HG02852 (cell line): ENCODE measurements around the gene DUSP9.

Source experiments
- ATAC-seq: cut with Tn5 transposase; IDR thresholded peaks from one replicate; pipeline ENCODE4 v1.9.1; 2021; ENCODE audit warnings: mild to moderate bottlenecking, moderate library complexity; ENCODE audit not compliant: unreplicated experiment

The DUSP9 gene

DNA sequence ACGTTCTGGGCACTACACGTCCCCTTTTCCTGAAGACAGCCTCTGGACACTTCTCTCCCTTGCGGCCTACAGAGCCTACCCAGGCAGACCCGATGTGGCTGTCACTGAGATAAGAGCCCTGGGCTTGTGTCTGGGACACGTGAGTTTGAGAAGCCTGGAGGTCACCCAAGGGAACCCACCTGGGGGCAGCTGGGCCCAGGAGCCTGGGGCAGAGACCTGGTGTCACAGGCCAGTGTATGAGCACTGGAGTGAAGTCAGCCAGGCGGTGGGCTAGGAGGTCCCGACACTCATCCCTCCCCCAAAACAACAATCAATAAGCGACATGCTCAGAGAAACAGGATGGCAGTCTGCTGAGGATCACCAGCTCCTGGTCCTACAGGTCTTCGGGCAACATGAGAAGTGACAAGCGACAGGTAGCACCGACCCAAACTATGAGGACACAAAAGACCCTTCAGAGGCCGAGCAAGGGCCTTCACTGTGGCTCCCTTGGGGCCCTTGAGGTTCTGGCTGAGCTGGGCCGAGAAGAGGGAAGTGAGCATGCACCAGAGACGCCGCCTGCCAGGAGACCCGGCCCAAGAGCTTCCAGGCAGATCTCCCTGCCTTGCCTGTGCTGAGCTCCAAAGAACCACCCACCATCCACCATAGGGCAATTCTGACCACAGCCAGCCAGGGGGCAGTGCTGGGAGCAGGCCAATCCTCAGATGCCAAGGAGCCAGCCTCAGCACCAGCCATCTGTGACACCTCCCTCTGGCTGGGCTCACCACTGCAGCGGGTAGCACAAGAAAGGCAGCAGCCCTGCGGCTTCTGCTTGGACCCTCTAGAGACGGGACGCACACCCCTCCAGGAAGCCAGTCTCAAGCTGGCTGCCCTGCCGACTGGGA is 11.0 kb upstream of the DUSP9 start:
- ATAC-seq = no peak

DNA sequence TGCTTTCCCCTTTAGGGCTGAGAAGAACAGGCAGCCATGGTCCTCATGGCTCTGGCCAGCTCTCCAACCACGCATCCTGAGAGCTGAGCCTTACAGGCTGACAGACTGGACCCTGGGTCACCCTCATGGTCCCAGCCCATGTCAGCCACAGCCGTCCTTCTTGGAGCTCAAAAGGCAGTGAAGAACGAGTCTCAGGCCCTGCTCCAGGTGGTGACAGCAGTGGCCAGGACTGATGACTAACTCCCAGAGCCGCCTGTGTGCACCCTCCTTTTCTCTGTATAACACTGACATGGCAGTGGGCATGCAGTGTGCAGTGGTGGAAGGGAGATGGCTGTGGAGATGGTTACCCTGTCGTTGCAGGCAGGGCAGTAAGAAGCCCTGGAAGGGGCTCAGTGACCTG is 10.3 kb upstream of the DUSP9 start:
- ATAC-seq = no peak

DNA sequence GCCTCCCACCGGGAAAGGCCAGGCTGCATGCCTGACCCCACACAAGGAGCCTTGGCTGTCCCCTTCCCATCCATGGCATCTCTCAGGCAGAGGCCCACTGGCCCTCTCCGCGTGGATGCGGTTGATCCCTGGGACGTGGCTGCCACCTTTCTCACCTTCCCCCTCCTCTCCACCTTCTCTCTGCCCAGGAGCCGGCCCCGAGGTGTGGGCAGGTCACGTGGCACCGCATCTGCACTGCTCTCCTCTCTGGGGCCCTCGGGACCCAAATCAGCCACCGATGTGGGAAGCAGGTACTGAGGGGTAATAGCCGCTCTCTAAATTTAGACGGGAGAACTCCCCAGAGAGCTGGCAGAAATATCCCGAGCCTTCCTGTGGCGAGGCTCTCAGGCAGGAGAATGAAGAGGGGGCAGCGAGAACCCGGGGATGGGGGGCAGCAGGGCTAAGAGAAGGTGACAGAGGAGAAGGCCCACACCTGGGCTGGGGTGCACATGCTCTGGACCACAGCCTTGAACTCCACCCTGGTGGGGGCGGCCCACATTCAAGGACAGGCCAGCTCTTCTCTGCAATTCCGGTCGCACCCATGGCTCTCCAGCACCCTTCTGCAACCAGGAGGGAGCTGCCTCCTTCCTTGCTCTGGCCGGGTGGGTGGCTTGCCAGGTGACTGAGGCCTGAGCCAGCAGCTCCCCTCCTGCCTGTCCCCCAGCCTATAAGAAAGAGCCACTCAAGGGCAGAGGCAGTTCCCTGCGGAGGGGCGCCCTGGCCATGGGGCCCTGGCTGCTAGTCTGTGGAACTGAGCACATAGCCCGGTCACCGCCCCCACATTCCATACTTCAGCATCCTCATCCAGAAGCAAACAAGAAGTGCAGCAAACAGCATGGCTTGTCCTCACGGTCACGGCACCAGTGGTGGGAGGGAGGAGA is 9.6 kb upstream of the DUSP9 start:
- ATAC-seq = no peak

DNA sequence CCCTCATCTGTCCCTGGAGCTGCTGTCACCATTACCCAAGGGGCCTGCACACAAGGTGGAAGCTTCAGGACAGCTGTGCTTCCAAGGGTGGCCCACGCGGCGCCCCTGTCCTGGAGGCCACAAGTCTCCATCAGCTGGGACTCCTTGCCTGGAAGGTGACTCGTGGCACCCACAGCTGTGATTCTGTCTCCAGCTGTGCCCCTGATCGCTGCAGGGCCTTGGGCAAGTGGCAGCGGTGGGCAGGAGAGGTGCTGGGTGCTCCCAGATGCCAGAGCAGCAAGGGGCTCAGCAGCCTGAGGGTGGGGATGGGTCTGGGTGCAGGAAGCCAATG is 9.0 kb upstream of the DUSP9 start:
- ATAC-seq = no peak

DNA sequence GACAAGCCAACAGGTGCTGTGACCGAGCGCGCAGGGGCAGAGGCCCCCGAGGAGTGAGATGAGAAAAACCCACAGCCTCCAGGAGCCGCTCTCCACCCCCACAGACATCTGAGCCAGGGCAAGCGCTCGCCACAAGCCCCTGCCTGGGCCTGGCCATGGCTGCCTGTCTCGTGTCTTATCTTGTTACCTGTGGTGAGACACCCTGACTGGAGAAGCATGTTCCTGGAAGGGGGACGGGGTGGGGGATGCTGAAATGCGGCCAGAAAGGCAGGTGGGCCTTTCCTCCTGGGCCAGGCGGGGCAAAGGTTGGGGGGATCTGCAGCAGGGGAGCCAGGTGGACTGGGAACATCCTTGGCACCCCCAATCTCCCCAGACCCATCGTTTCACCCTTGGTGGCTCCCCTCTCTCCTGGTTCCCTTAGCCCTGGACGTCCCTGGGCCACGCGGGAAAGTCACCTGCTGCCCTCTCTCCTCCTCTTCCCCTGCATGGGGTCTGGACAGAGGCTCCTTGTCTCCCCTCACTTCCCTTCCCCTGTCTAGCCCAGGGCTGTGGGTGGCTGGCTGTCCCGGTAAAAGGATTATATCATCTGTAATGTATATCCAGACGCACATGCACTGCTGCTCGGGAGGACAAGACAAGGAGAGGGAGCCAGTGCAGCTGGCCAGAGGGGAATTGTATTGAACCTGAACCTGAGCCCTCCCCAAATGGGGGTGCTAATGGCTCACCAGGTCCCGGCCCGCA is 8.4 kb upstream of the DUSP9 start:
- ATAC-seq = no peak

DNA sequence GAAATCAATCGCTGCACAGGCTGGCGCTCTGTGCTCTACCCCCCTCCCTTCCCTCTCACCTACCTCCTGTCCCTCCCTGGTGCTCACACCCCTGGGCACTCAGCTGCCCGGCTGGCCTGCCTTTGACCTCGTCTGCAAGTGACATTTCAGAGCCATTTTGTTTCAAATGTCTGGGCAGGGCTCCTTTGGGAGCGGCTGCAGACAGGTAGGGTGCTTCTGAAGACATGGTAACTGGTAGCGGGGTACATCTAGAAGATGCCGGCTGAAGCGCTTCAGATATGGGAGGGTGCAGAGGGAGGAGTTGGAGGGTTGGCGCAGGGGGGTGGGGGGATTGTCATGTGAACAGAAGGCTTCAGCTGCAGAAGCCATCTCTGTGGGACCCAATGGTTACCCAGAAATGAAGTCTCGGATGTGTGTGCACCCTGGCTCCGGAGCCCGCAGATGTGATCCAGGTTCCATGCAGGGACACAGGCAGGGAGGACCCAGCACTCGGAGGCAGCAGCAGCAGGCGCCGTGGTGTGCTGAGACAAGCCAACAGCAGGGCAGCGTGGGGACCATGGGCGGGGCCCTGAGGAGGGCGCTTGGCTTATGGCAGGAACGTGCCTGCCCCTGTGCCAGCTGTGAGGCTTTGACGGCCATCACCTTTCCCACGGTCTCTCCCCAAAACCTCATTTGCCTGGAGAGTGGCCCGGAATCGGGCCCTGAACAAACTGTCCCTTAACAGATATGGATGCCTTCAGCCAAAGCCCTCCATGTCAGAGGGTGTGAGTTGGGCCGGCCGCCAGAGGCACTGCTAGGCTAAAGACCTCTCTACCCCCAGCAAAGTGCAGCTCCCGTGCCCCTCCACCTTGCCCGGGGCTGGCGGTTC is 7.6 kb upstream of the DUSP9 start:
- no peak for ATAC-seq

DNA sequence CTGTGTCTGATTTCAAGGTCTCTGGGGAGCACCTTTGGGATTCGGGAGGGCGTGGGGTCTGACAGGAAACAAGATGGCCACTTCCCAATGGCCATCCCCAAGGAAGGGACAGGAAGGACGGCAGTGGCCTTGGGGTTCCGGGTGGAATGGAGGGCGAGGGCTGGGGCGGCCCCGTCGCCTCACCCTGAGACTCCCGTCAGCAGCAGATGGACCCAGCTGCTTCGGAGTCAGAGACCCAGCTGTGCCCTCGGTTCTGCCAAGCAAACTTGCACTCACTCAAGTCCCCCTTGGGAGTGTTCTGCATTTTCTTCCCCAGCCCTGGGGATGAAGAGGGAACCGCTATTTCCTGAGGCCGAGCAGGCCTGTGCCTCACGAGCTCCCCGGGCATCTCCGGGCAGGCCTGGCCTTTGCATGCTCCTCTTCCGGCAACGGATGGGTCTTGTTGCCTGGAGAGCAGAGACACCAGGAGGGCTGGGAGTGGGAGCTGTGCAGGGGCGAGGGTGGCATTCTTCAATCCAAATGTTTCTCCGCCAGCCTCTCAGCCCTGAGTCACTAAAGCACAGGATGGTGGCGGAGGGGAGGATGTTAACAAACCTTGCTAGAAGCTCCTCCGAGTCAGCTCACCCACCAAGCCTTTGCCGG is 6.8 kb upstream of the DUSP9 start:
- no peak for ATAC-seq

DNA sequence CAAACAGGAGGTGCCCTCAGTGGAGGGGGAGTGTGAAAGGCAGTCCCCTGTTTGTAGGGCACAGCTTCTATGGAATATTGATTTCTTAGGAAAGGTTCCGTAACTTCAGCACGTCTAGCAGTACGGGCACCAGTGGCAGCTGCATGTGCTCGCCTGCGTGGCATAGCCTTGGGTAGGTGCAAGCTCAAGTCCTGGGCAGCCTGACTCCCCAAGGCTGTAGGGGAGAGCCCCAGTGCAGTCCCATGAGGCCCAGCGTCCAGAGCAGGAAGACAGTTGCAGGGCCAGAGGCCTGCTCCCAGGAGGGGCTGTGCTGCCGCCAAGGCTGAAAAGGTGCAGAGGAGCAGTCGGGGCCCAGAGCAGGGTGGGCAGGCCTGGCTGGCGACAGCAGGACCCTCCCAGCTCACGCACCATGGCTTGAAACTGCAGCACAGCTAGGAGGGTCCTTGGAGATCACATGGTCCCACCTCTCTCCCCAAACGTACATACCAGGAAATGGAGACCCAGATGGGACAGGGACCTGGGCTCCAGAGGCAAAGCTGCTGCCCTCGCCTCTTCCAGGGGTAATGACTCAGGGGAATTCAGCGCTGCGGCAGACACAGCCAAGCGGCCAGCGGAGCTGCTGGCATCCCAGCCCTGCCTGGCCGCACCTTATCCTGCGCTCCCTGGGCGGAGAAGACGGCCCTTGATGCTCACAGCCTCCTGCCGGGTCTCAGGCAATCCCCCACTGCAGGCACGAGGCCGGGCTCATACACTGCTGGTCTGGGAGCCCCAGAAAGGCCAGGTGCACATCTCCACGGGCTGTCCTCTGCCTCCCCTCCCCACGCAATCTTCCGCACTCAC is 6.0 kb upstream of the DUSP9 start:
- no peak for ATAC-seq

DNA sequence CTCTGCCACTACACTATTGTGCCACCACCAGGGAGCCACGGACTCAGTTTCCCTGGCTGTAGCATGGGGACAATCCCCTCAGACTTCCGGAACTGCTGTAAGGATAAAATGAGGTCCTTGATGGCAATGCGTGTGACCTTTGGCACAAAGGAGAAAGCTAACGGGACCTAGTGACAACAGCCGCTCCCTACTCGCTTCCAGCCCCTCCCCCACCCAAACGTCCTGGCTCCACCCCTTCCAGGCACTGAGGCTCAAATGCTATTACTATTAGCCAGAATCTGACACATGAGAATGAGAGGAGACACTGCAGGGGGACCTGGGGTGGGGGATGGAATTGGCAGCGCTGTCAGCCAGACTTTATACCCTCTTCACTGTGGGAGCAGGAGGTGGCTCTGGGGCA is 5.4 kb upstream of the DUSP9 start:
- ATAC-seq = no peak

DNA sequence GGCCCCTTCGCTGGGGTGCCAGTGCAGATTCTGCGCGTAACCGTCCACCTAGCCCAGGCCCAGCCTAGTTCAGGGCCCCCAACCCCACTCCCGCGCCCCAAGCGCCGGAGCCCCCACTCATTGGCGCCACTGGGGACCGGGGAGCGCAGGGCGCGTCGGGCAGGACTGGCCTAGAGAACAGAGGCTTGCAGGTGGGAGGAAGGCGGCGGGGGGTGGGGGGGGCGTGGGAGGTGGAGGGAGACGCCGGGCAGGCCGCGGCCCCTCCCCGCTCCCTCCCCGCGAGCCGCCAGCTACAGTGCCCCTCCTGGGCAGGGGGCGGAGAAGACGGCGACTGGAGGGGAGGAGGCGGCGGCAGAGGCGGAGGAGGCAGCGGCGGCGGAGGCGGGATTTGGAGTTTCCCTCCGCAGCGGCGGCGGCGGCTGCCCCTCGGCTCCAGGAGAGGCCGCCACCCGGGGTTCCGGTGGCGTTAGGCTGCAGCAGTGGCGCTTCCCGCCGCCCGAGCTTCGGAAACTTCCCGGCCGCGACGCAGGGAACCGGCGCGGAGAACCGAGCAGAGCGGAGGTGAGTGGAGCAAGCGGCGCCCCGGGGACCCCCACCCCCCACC is 4.8 kb upstream of the DUSP9 start:
- ATAC-seq = no peak

DNA sequence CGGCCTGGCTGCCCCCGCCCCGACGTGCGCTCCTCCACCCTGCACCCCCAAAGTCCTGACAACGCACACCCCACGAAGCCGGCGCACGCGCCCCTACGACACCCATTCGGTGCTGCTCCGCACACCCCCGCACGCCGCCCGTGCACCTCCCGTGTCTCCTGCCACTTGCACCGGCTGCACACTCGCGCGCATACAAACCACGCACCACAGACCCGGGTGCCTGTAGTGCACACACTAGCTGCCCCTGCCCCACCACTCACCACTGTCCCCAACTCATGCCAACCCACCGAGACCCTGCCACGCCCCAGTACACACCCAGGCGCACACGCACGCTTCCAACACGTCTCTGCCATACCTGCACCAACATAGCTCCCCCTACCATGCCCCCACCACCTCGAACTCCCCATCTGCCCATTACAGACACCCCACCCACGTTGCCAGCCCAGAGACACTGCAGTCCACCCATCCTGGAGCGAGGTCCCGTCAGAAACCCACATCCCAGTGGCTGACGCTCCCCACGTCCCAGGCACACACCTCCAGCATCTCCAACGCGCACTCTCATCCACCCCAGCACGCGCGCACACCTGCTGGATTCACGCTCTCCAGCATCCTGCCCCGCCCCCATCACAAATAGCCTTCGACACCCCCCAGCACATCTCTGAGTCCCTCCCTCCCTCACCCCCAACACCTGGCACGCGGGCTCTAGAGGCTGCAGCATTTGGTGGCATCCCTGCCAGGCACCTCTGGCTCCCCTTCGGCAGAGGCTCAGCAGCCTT is 4.2 kb upstream of the DUSP9 start:
- ATAC-seq = no peak

DNA sequence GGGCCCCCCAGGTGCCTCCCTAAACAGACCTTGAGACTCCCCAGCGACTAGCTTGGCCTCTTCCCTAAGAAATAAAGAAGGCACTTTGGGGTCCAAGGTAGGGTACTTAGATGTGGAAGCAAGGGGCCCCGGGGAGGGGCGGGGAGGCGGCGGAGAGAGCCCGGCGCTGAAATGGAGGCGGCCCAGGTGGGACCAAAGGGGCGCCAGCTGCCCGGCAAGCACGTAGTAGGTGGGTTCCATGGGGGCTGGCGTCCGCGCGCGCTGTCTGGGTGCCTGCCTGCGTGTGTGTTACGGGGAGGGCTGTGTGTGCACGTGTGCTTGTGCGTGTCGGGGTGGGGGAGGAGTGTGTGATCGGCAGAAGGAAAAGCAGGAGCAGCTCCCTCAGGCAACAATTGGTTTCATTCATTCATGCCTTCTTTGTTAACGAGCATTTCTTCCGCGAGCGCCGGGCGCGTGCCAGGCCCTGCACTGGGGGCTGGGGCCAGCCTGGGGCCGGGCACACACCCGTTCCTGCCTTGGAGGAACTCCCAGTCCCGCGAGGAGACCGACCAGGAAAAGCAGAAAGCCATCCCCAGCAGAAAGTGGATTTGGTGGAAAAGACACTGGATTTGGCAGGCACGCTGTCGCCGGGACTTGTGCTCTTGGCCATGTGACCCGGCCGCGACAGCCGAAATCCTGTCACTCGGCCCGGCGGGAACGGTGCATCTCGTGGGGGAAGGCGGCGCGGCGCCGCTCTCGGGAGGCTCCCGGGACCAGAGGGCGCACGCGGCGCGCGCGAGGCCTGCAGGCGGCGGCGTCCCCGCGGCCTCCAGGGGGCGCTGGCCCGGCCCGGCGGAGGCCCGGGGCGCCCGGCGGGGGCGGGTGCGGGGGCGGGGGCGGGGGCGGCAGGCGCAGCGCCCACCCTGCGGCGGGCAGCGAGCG is 3.3 kb upstream of the DUSP9 start:
- ATAC-seq = no peak

DNA sequence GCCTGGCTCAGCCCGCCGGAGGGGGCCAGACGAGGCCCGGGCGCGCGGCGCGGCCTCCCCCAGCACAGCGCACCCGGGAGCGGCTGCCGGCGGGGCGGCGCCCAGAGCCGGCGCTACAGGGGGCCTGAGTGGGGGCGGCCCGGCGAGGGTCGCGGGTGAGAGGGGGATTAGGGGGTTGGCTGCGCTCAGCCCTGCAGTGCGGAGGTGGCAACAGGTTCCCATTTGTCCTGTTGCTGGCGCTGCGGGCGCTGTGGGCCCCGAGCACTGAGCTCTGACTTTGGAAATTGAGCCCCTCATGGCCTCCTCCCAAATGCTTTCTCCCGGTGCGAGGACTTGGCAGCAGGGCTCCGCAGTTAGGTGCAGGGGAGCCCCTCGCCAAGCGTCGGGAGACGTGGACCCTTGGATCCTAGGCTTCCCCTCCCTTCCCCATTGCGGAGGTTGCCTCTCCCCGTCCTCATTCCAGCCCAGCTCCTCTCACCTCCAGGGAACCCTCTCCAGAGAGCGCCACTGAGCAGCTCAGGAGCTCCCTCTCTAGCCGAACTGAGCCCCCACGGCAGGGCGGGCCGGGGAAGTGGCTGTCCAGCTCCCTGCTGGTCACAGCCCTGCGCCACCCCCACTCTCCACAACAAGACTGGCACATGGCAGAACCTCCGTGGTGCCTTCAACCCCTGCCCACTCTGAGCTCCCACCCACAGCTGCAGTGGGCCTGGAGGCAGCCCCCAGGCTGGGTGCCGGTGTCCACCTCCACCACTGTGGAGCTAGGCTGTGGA is 2.5 kb upstream of the DUSP9 start:
- ATAC-seq = no peak

DNA sequence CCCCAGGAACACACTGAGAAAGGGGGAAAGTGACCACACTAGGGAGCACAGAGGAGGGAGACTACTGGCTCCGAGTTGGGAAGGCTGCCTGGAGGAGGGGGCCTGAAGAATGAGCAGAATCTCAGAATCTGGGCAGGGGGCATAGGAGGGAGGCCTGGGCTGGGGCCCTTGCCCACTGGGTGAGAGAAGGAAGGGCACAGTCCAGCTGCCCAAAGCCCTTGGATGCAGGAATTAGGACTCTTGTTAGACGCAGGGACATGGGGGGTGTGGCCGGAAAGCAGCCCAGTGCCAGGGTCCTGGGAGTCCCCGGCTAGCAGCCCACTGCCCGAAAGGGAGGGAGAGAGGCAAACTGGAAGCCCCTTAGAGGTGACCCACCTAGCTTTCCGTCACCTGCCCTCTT is 1.9 kb upstream of the DUSP9 start:
- ATAC-seq = no peak

DNA sequence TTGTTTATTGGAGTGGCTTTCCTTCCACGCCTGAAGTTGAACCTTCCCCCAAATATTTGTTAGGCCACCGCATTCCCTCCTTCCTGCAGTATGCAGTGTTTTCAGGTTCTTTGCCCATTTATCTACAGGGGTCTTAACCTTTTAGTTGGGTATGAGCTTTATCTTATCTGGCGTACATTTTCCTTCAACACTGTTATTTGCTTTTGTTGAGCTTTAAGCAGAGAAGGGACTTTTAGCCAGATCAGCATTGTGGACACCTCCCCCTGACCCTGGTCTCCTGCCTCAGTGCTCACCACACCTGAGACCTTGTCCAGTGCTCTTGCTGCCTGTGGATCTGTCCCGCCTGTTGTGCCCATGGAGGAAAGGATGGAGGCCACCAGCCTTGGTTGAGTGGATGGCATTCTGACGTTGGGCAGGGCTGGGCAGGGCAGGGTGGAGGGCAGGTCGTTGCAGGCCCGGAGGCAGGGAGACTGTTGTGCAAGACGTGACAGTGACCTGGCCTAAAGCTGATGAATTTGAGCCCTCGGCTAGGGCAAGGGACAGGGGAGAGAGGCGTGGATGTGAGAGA is 998 bp upstream of the DUSP9 start:
- no peak for ATAC-seq
